ENCODE measurements around the gene ZC3H7A. TPM values are rescaled to one million over a fixed set of nuclear protein-coding genes. Genes with fewer than 3 reads are reported as not detected.
"Not testable (repeated sequence)": the region's sequence is repeated elsewhere in the genome, so short reads cannot be mapped to it uniquely, and the experiment has no call there.

ZC3H7A gene
- total RNA-seq, 2 experiments from 2014 or later = 65.1 to 75.5 TPM

DNA sequence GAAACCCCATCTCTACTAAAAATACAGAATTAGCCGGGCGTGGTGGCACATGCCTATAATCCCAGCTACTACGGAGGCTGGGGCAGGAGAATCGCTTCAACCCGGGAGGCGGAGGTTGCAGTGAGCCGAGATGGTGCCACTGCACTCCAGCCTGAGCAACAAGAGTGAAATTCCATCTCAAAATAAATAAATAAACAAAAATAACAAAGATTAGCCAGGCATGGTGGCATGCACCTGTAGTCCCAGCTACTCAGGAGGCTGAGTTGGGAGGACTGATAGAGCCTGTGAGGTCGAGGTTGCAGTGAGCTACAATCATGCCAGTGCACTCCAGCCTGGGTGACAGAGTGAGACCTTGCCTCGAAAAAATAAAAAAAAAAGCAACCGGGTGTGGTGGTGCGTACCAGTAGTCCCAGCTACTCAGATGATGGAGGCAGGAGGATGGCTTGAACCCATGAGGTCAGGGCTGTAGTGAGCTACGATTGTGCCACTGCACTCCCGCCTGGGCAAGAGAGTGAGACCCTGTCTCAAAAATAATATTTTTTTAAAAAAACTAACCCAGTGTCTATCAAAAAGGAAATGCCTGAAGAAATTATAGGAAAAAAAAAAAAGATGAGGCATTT lies 12.0 kb downstream of the ZC3H7A start:
- POLR2A ChIA-PET = interaction anchor here (0.7 to 5.4 kb wide), 2 partner anchors 12 to 204 kb away, joined by 3 to 34 read pairs; partner anchors contain the start of gene ZC3H7A
- CTCF ChIA-PET = interaction anchor here (0.6 to 10.2 kb wide), 3 partner anchors 12 to 42 kb away, joined by 3 to 99 read pairs (median 3); partner anchors contain the start of genes TXNDC11 and ZC3H7A
- DNase-seq; H3K27me3 Mint-ChIP-seq; H3K9me3 Mint-ChIP-seq; H3K4me3 Mint-ChIP-seq; intact Hi-C loops (cut with micrococcal nuclease): not testable (repeated sequence)
- Mint-ChIP-seq H3K4me1 (ENCODE audit: low read depth) (peaks cover 78% of the 10 kb centered on the region), H3K27ac (peak overlapping the region; percentile 100), H3K36me3 (peaks cover 21% of the 10 kb centered on the region)

DNA sequence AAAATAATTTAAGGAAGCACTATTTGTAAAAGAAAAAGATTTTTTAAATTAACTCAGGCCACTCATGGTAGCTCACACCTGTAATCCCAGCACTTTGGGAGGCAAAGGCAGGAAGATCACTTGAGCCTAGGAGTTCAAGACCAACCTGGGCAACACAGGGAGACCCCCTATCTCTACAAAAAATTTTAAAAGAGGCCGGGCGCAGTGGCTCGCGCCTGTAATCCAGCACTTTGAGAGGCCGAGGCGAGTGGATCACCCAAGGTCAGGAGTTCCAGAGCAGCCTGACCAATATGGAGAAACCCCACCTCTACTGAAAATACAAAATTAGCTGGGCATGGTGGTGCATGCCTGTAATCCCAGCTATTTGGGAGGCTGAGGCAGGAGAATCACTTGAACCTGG lies 12.7 kb downstream of the ZC3H7A start:
- H3K4me1 Mint-ChIP-seq (ENCODE audit: low read depth) = peaks cover 74% of the 10 kb centered on the region
- POLR2A ChIA-PET = interaction anchor here (5.4 kb wide), 1 partner anchor 13 kb away, joined by 34 read pairs; the partner anchor contains the start of gene ZC3H7A
- peak overlapping the region; percentile 100 for H3K27ac Mint-ChIP-seq
- CTCF ChIA-PET = interaction anchor here (0.7 to 10.2 kb wide), 4 partner anchors 8 to 41 kb away, joined by 3 to 99 read pairs (median 4); partner anchors contain the start of genes TXNDC11 and ZC3H7A
- DNase-seq; intact Hi-C loops (cut with micrococcal nuclease); H3K27me3 Mint-ChIP-seq; H3K4me3 Mint-ChIP-seq; H3K9me3 Mint-ChIP-seq: not testable (repeated sequence)
- H3K36me3 Mint-ChIP-seq = peaks cover 23% of the 10 kb centered on the region

DNA sequence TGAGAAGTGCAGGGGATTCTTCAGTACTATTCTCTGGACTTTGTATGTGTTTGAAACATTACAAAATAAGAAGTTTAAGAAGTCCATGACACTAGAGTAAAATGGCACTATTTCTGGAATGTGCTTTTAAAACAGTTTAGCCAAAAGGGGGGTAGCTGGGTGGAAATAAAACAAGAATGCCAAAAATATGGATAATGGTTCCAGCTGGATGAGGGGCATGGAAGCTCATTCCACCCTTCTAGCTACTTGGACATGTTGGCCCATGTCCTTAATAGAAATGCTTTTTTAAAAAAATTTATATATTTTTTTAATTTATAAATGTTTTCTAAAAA lies 13.1 kb downstream of the ZC3H7A start:
- peaks cover 71% of the 10 kb centered on the region for H3K4me1 Mint-ChIP-seq (ENCODE audit: low read depth)
- H3K27ac Mint-ChIP-seq = peak overlapping the region; percentile 100
- ChIA-PET POLR2A (interaction anchor here (5.4 kb wide), 1 partner anchor 13 kb away, joined by 34 read pairs; the partner anchor contains the start of gene ZC3H7A), CTCF (interaction anchor here (0.7 to 10.2 kb wide), 4 partner anchors 9 to 41 kb away, joined by 3 to 99 read pairs (median 4); partner anchors contain the start of genes TXNDC11 and ZC3H7A)
- no peaks in the 10 kb centered on the region for H3K9me3 Mint-ChIP-seq
- no peak for DNase-seq
- H3K4me3 Mint-ChIP-seq = peak overlapping the region; percentile 78
- intact Hi-C loops (cut with micrococcal nuclease) = no loop called here
- peaks cover 24% of the 10 kb centered on the region for H3K36me3 Mint-ChIP-seq
- H3K27me3 Mint-ChIP-seq = no peaks in the 10 kb centered on the region

DNA sequence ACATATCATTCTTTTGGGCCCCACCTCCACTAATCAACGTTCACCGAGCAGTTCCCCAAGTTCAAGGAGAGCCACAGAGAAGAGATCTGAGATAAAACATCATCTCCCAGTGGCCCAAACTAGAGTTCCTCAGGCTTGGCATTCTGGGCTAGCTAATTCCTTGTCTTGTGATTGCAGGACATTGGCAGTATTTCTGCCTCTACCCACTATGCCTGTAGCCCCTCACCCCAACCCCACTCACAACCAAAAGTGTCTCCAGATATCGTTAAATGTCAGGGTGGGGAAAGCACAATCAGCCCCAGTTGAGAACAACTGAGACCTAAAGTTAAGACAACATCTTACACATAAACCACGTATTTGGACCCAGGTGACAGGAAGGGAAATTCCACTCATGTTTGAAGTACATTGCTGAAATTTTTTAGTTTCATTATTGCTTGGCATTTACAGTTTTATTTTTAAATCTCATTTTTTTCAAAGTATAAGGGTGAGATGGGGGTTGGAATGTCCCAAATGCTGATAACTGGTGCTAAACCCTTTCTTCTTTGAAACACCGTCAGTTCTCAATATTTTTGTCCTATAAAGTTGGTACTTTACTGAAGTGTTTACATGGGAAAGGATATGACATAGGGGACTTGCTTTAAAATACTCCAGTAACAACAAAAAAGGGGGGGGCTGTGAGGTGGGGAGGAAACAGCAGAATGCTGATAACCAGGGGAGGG lies 13.6 kb downstream of the ZC3H7A start:
- H3K4me1 Mint-ChIP-seq (ENCODE audit: low read depth) = peaks cover 68% of the 10 kb centered on the region
- peak; percentile 61 for DNase-seq
- peak overlapping the region; percentile 100 for H3K27ac Mint-ChIP-seq
- no peaks in the 10 kb centered on the region for H3K27me3 Mint-ChIP-seq
- ChIA-PET CTCF (interaction anchor here (0.7 to 10.2 kb wide), 3 partner anchors 9 to 14 kb away, joined by 3 to 99 read pairs (median 4); partner anchors contain the start of gene ZC3H7A), POLR2A (interaction anchor here (0.6 to 5.4 kb wide), 6 partner anchors 8 to 53 kb away, joined by 3 to 34 read pairs (median 4); partner anchors contain the start of genes TXNDC11 and ZC3H7A)
- no peaks in the 10 kb centered on the region for H3K9me3 Mint-ChIP-seq
- intact Hi-C loops (cut with micrococcal nuclease) = loop anchor here (1.0 kb wide), 4 partner anchors 10 to 41 kb away; partner anchors contain the start of genes TXNDC11 and ZC3H7A
- peak overlapping the region; percentile 78 for H3K4me3 Mint-ChIP-seq
- peaks cover 24% of the 10 kb centered on the region for H3K36me3 Mint-ChIP-seq

DNA sequence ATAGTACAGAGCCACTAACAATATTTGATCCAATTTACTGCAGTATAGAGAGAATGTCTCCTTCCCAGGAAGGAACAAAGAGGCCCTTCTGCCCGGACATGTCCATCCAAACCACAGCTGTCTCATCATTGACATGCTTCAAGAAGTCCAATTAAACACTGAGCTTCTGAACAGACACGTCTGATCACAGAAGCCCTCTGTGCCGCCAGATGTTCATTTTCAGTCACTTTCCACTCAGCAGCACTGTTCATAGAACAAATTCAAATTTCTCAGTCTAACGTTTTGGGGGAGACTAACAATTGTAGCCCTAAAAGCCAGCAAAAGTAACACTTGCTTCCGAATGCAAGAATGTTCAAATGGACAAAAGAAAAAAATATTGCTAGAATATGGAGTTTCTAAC lies 15.3 kb downstream of the ZC3H7A start:
- CTCF ChIA-PET = interaction anchor here (10.2 kb wide), 1 partner anchor 15 kb away, joined by 99 read pairs; the partner anchor contains the start of gene ZC3H7A
- Mint-ChIP-seq H3K36me3 (peaks cover 24% of the 10 kb centered on the region), H3K4me3 (peak overlapping the region; percentile 52)

DNA sequence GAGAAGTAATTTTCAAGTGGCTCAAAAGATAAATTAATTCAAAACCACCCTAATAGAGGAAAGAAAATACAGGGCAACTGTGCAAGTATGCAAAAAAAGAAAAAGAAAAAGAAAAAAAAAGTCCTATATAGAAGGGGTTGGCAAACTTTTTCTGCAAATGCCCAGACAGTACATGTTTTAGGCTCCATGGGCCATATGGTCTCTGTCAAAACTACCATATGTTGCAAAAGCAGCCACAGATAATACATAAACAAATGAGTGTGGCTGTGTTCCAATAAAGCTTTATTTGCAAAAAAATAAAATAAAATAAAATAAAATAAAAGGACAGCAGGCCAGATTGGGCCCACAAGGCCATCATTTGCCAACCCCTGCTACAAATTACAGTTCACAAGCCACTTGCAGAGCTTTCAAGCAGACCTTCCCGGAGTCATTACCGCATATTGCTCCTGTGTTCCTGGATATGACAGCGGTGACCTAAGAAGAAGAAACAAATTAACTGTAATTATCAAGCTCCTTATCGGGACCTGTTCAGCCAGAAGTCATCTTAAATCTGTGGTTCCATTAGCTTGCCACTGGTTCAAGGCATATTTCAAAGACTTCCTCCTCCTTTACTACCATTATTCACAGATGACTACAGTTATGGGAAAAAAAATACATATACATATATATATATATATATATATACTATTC lies 15.9 kb downstream of the ZC3H7A start:
- ChIA-PET POLR2A (interaction anchor here (1.4 to 5.4 kb wide), 3 partner anchors 11 to 38 kb away, joined by 3 to 34 read pairs (median 3); partner anchors contain the start of genes TXNDC11 and ZC3H7A), CTCF (interaction anchor here (0.7 to 10.2 kb wide), 4 partner anchors 16 to 726 kb away, joined by 3 to 99 read pairs (median 4); partner anchors contain the start of gene ZC3H7A)
- H3K27me3 Mint-ChIP-seq = no peaks in the 10 kb centered on the region
- DNase-seq = no peak
- H3K4me1 Mint-ChIP-seq (ENCODE audit: low read depth) = peaks cover 45% of the 10 kb centered on the region
- H3K9me3 Mint-ChIP-seq = no peaks in the 10 kb centered on the region
- peak overlapping the region; percentile 100 for H3K27ac Mint-ChIP-seq
- intact Hi-C loops (cut with micrococcal nuclease) = no loop called here
- peaks cover 24% of the 10 kb centered on the region for H3K36me3 Mint-ChIP-seq
- no peak overlapping the region for H3K4me3 Mint-ChIP-seq

More for the DNA sequence above, 15.3 kb downstream of the ZC3H7A start:
- Mint-ChIP-seq H3K4me1 (ENCODE audit: low read depth) (peaks cover 51% of the 10 kb centered on the region), H3K27me3 (no peaks in the 10 kb centered on the region), H3K27ac (peak overlapping the region; percentile 100), H3K9me3 (no peaks in the 10 kb centered on the region)
- POLR2A ChIA-PET = interaction anchor here (1.4 to 5.4 kb wide), 3 partner anchors 10 to 39 kb away, joined by 3 to 34 read pairs (median 6); partner anchors contain the start of genes TXNDC11 and ZC3H7A
- no peak for DNase-seq
- intact Hi-C loops (cut with micrococcal nuclease) = no loop called here

DNA sequence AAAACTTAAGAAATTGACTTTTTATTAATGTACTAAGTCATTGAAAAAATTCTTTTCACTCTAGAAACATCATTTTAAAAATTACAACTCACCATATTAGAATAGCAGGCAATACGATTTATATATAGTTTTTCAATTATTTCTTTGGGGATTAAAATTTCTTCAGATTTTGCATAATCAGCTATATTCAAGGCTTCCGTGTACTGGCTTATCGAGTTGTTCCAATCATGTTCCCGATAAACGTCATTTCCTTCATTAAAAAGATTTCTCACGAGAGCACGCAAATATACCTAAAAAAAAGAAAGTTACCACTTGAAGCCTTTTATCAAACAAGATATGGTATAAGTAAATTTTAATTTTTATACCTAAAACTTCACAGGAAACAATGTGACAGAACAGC lies 18.0 kb downstream of the ZC3H7A start:
- DNase-seq = no peak
- ChIA-PET CTCF (interaction anchor here (10.2 kb wide), 1 partner anchor 18 kb away, joined by 99 read pairs; the partner anchor contains the start of gene ZC3H7A), POLR2A (no interaction called here)
- intact Hi-C loops (cut with micrococcal nuclease) = no loop called here
- Mint-ChIP-seq H3K4me3 (no peak overlapping the region), H3K9me3 (no peaks in the 10 kb centered on the region), H3K36me3 (peaks cover 29% of the 10 kb centered on the region), H3K4me1 (ENCODE audit: low read depth) (peaks cover 34% of the 10 kb centered on the region), H3K27me3 (no peaks in the 10 kb centered on the region), H3K27ac (no peak overlapping the region)

DNA sequence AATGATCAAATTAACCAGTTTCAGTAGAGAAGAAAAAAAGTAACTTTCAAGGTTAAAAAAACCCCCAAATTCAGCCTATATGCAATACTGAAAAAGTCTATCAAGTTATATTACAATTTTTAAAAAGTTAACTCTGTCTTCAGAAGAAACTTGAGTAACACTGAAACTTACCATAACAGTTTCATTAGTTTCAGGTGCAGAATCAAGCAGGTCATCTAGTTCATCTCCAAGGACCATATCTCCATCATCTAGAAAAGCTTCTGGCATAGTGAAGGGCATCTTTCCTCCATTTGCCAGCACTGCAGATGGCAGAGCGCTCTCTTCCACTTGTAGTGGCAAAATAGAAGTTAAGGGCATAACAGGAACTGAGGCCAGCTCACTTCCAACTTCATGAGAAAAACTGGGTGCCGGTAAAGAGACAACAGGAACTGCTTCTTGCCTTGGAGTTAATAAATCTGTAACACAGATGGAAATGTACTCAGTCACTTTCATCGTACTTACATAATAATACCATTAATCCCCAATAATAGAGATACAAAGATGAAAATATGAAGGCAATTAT lies 22.9 kb downstream of the ZC3H7A start:
- H3K4me1 Mint-ChIP-seq (ENCODE audit: low read depth) = peaks cover 4% of the 10 kb centered on the region
- intact Hi-C loops (cut with micrococcal nuclease) = no loop called here
- H3K27ac Mint-ChIP-seq = peak overlapping the region; percentile 60
- POLR2A ChIA-PET = no interaction called here
- DNase-seq = no peak
- no peak overlapping the region for H3K4me3 Mint-ChIP-seq
- no peaks in the 10 kb centered on the region for H3K9me3 Mint-ChIP-seq
- CTCF ChIA-PET = interaction anchor here (1.3 kb wide), 1 partner anchor 23 kb away, joined by 5 read pairs; the partner anchor contains the start of gene ZC3H7A
- H3K36me3 Mint-ChIP-seq = peaks cover 30% of the 10 kb centered on the region
- H3K27me3 Mint-ChIP-seq = no peaks in the 10 kb centered on the region

DNA sequence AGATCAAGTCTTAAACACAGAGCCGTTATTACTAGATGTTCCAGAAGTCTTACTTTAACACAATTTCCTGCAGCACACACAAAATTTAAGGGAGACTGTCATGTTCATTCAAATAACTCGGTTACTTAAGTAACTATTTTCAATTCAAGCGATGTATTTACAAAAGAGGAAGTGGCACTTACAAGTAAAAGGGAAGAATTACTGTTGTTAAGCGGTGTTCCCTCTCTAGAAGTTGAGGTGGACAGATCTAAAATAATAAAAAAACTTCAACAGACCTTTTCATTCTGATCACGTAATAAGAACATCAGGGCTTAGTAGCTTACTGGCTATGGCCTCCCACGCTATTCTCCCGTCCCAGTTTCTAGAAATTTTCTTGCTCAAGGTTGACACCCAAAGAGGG lies 28.2 kb downstream of the ZC3H7A start:
- DNase-seq = no peak
- intact Hi-C loops (cut with micrococcal nuclease) = no loop called here
- Mint-ChIP-seq H3K36me3 (peaks cover 47% of the 10 kb centered on the region), H3K27ac (peak overlapping the region; percentile 41), H3K27me3 (no peaks in the 10 kb centered on the region), H3K4me1 (ENCODE audit: low read depth) (peaks cover 7% of the 10 kb centered on the region), H3K9me3 (no peaks in the 10 kb centered on the region), H3K4me3 (no peak overlapping the region)
- ChIA-PET CTCF (no interaction called here), POLR2A (no interaction called here)

DNA sequence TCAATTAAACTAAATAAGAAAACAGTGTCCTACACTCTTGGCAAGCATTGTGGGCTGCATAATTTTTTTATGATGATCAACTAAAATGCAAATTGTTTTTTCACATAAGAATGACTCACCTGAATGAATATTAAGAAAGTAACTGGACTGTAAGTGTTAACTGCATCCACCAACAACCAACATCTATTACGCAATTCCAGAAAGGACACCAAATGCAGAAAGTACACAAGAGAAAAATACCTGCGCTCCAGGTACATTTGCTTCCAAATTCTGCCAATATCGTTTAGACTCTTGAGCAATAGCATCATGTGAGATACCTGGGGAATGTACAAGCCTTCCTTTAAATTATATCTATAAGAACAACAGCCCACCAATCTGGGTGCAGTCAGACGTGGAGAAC lies 34.6 kb downstream of the ZC3H7A start:
- H3K9me3 Mint-ChIP-seq = no peaks in the 10 kb centered on the region
- H3K4me1 Mint-ChIP-seq (ENCODE audit: low read depth) = no peaks in the 10 kb centered on the region
- DNase-seq = no peak
- no peaks in the 10 kb centered on the region for H3K27me3 Mint-ChIP-seq
- intact Hi-C loops (cut with micrococcal nuclease) = no loop called here
- H3K36me3 Mint-ChIP-seq = peaks cover 60% of the 10 kb centered on the region
- no peak overlapping the region for H3K4me3 Mint-ChIP-seq
- ChIA-PET POLR2A (interaction anchor here (0.6 kb wide), 2 partner anchors 15 to 299 kb away, joined by 3 to 4 read pairs; no protein-coding TSS in a partner anchor), CTCF (no interaction called here)
- no peak overlapping the region for H3K27ac Mint-ChIP-seq

DNA sequence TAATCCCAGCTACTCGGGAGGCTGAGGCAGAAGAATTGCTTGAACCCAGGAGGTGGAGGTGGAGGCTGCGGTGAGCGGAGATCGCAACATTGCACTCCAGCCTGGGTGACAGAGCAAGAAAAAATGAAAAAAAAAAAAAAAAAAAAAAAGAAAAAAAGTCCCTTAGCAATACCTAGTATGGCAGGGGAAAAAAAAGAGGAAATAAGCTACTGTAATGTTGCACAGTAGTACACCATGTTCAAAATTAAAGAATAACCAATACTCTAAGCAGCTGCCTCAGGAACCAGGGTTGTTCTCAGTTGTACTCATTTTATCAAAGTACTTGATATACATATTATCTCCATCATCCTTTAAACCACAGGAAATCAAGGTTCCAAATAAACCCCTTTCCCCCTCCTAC lies 37.1 kb downstream of the ZC3H7A start:
- intact Hi-C loops (cut with micrococcal nuclease) = no loop called here

More for the DNA sequence above, 37.1 kb downstream of the ZC3H7A start:
- no peak overlapping the region for H3K4me3 Mint-ChIP-seq
- ChIA-PET CTCF (interaction anchor here (0.6 kb wide), 1 partner anchor 146 kb away, joined by 3 read pairs; no protein-coding TSS in a partner anchor), POLR2A (no interaction called here)
- no peaks in the 10 kb centered on the region for H3K9me3 Mint-ChIP-seq
- DNase-seq = no peak
- no peak overlapping the region for H3K27ac Mint-ChIP-seq
- no peaks in the 10 kb centered on the region for H3K4me1 Mint-ChIP-seq (ENCODE audit: low read depth)
- no peaks in the 10 kb centered on the region for H3K27me3 Mint-ChIP-seq
- peaks cover 66% of the 10 kb centered on the region for H3K36me3 Mint-ChIP-seq

Measured in activated CD4-positive, alpha-beta memory T cell treated with anti-CD3 and anti-CD28 coated beads for 36 hours (primary cell).